ENCODE measurements around the gene CCDC146.

- TF ChIP-seq CTCF (IDR thresholded peaks at IDR 0.05): no peak
- TF ChIP-seq POLR2A (IDR thresholded peaks at IDR 0.05): no peak
Observed at GRCh38 chr7:77254915-77255314, 132.5 kb downstream of the CCDC146 start.
